CD4-positive, alpha-beta T cell (primary cell): Measurements from ENCODE around the gene RYR2. TPM values are rescaled to one million over a fixed set of nuclear protein-coding genes. Genes with fewer than 3 reads are reported as not detected.

Experiments
- ATAC-seq: fragments of 200-7000 bp; cut with Tn5 transposase; one replicate; pipeline ENCODE4 v1.10.0; 2022; ENCODE audit warnings: mild to moderate bottlenecking; ENCODE audit not compliant: poor library complexity
- CTCF ChIA-PET: fragments of 350-600 bp; sonication (Branson Sonifier 250); formaldehyde crosslinking; loops from one replicate; lab custom pipeline; 2021; ENCODE audit warnings: antibody characterized with exemption, inconsistent platforms; lab: Charles Lee
- POLR2A ChIA-PET: fragments of 350-600 bp; sonication (Branson Sonifier 250); formaldehyde crosslinking; loops from one replicate; lab custom pipeline; 2021; ENCODE audit warnings: antibody characterized with exemption, inconsistent platforms; lab: Charles Lee
- DNase-seq, 14 experiments: peaks; one replicate each; pipeline ENCODE4 v3.0.0-alpha.2; 2013 to 2020; ENCODE audit warnings: mixed read lengths in 2 of 14
- H3K27ac ChIP-seq, 2 donors: one replicate each; pipeline versions ENCODE4 v1.5.1 to v1.7.0; 2013; ENCODE audit warnings: low read length in 2 of 2, low read depth in 1 of 2, mild to moderate bottlenecking in 1 of 2
- H3K27me3 ChIP-seq, 2 experiments: 1 replicate in 1 of 2; 2 replicates in 1 of 2; pipeline versions ENCODE4 v1.6.1 to v1.7.0; 2013; ENCODE audit warnings: low read length in 2 of 2, control low read depth in 1 of 2, mild to moderate bottlenecking in 1 of 2, moderate library complexity in 1 of 2; ENCODE audit not compliant: insufficient read depth in 2 of 2, control insufficient read depth in 1 of 2
- H3K36me3 ChIP-seq: one replicate; pipeline ENCODE4 v1.6.1; 2013; ENCODE audit warnings: low read length, control low read depth; ENCODE audit not compliant: insufficient read depth
- H3K4me1 ChIP-seq: one replicate; pipeline ENCODE4 v1.6.1; 2013; ENCODE audit warnings: low read length, control low read depth; ENCODE audit not compliant: insufficient read depth
- H3K4me3 ChIP-seq: one replicate; pipeline ENCODE4 v1.5.1; 2013; ENCODE audit warnings: mild to moderate bottlenecking, low read length, moderate library complexity
- H3K9me3 ChIP-seq, 2 experiments: 1 replicate in 1 of 2; 2 replicates in 1 of 2; pipeline versions ENCODE4 v1.6.1 to v1.7.0; 2013; ENCODE audit warnings: low read length in 2 of 2, mild to moderate bottlenecking in 2 of 2, control low read depth in 1 of 2, moderate library complexity in 1 of 2; ENCODE audit not compliant: control insufficient read depth in 1 of 2, insufficient read depth in 1 of 2
- H3K27ac Mint-ChIP-seq: one replicate; pipeline ENCODE4 v1.8.0; 2020; ENCODE audit warnings: mixed read lengths
- H3K27me3 Mint-ChIP-seq: one replicate; pipeline ENCODE4 v1.8.0; 2021; ENCODE audit warnings: mixed read lengths
- H3K36me3 Mint-ChIP-seq: one replicate; pipeline ENCODE4 v1.8.0; 2021; ENCODE audit warnings: low read depth, mixed read lengths
- H3K4me1 Mint-ChIP-seq: one replicate; pipeline ENCODE4 v1.8.0; 2021; ENCODE audit warnings: low read depth, mixed read lengths
- H3K4me3 Mint-ChIP-seq: one replicate; pipeline ENCODE4 v1.8.0; 2020; ENCODE audit warnings: mild to moderate bottlenecking, mixed read lengths
- H3K9me3 Mint-ChIP-seq: one replicate; pipeline ENCODE4 v1.8.0; 2020; ENCODE audit warnings: mixed read lengths
- intact Hi-C, 2 experiments: fragments of 100-400 bp; cut with DNase I in 1 of 2; cut with micrococcal nuclease in 1 of 2; formaldehyde crosslinking; loops; one replicate each; pipeline versions ENCODE4 v1.15.1 to v1.9.0; 2023 to 2025; cut with DNase I, micrococcal nuclease
- total RNA-seq, 174 experiments: library from RNA in 2 of 174; stranded (reverse) in 2 of 174; gene quantifications; one replicate each; pipeline ENCODE4 v1.2.3 and lab custom pipeline; 2021 to 2026
- TF ChIP-seq, protein P1 (sequence below): fragments of 200-600 bp; IDR thresholded peaks from one replicate; pipeline ENCODE4 v1.8.0; 2022; ENCODE audit warnings: antibody characterized with exemption, mild to moderate bottlenecking

Gene RYR2
- total RNA-seq, 2 experiments from 2014 or later, result not detected

DNA sequence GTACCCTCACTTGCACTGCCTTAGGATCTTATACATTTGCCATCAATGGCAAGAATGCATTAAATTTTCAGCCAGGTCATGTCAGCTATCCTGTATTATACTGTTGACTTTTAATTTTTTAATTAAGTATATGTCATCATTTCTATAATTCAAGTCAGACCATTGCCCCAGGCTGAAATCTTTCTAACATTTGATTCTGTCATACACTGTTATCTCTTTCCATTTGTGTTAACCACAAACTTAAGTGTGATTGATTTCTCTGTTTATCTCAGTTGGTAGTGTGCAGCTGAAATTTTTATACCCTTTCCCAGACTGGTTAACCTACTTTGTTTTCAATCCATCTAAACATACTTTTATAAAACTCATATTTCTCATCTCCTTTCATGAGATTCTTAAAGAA lies 695.5 kb downstream of the RYR2 start:
- H3K36me3 ChIP-seq, result no peaks in the 10 kb centered on the region
- Mint-ChIP-seq H3K4me3 (no peak overlapping the region), H3K36me3 (no peaks in the 10 kb centered on the region), H3K9me3 (no peaks in the 10 kb centered on the region), H3K4me1 (peaks cover 4% of the 10 kb centered on the region), H3K27ac (no peak overlapping the region), H3K27me3 (no peaks in the 10 kb centered on the region)
- H3K27ac ChIP-seq, result no peak overlapping the region
- TF ChIP-seq, protein P1, sequence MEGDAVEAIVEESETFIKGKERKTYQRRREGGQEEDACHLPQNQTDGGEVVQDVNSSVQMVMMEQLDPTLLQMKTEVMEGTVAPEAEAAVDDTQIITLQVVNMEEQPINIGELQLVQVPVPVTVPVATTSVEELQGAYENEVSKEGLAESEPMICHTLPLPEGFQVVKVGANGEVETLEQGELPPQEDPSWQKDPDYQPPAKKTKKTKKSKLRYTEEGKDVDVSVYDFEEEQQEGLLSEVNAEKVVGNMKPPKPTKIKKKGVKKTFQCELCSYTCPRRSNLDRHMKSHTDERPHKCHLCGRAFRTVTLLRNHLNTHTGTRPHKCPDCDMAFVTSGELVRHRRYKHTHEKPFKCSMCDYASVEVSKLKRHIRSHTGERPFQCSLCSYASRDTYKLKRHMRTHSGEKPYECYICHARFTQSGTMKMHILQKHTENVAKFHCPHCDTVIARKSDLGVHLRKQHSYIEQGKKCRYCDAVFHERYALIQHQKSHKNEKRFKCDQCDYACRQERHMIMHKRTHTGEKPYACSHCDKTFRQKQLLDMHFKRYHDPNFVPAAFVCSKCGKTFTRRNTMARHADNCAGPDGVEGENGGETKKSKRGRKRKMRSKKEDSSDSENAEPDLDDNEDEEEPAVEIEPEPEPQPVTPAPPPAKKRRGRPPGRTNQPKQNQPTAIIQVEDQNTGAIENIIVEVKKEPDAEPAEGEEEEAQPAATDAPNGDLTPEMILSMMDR, result no peak
- no peaks in the 10 kb centered on the region for H3K9me3 ChIP-seq
- peak in 1 of 14 experiments; percentile 9 for DNase-seq
- H3K4me1 ChIP-seq, result no peaks in the 10 kb centered on the region
- no peak for ATAC-seq
- H3K4me3 ChIP-seq, result no peak overlapping the region
- no peaks in the 10 kb centered on the region for H3K27me3 ChIP-seq
- CTCF ChIA-PET, result no interaction called here
- intact Hi-C loops, result no loop called here
- POLR2A ChIA-PET, result no interaction called here

DNA sequence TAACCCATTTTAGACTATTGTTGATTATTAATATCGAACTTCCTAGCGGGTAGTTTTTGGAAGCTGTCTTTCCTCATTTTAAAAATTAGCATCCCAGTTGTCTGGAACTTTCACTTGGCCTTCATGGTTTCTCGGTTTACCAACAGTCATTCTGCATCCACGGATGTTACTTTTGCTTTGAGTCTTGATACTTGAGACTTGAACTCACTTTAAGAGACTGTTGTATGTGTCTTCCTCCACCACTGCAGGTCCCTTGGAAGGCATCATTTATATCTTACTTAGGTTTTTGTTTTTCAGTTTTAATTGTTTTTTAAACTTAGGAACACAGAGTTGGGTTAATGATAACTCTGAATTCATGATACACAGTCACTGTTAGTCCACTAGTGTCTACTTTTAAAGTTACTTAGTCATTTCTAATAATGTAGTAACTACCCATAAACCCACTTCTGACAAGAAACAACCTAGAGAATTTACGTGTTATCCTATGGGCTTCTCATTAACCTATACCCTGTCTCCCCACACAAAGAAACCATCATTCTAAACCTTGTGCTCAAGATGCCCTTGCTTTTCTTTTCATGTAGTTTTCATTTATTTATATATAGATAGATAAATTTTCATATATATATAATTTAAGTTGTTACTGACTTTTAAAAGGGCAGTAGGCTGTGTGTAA lies 696.1 kb downstream of the RYR2 start:
- Mint-ChIP-seq H3K4me1 (peaks cover 4% of the 10 kb centered on the region), H3K36me3 (no peaks in the 10 kb centered on the region), H3K9me3 (no peaks in the 10 kb centered on the region), H3K4me3 (no peak overlapping the region), H3K27me3 (no peaks in the 10 kb centered on the region), H3K27ac (no peak overlapping the region)
- ChIA-PET CTCF (no interaction called here), POLR2A (no interaction called here)
- H3K27ac ChIP-seq, result no peak overlapping the region
- H3K9me3 ChIP-seq, result no peaks in the 10 kb centered on the region
- no peaks in the 10 kb centered on the region for H3K27me3 ChIP-seq
- H3K36me3 ChIP-seq, result no peaks in the 10 kb centered on the region
- DNase-seq (no peak), ATAC-seq (no peak)
- TF ChIP-seq, protein P1, result no peak
- intact Hi-C loops, result no loop called here
- H3K4me1 ChIP-seq, result no peaks in the 10 kb centered on the region
- no peak overlapping the region for H3K4me3 ChIP-seq

DNA sequence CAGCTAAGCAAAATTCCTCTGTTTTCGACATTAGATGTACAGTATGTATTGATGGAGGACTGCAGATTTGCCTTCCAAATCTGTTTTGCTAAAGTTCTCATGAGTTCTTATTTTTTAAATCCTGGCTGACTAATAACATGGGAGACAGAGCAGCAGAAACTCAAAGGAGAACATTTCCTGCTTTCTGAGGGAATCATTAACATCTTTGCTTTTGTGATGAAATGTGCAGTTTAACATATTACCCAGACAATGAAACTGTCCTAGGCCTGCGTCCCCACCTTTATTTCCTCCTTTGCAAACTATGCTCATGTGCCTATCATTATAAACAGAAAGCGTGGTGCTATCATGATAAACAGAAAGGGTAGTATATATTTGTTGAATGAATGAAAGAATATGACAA lies 698.9 kb downstream of the RYR2 start:
- no peaks in the 10 kb centered on the region for H3K9me3 Mint-ChIP-seq
- H3K36me3 Mint-ChIP-seq, result no peaks in the 10 kb centered on the region
- no peaks in the 10 kb centered on the region for H3K27me3 Mint-ChIP-seq
- no peak overlapping the region for H3K4me3 ChIP-seq
- CTCF ChIA-PET, result no interaction called here
- H3K4me3 Mint-ChIP-seq, result no peak overlapping the region
- H3K27me3 ChIP-seq, result no peaks in the 10 kb centered on the region
- POLR2A ChIA-PET, result no interaction called here
- H3K9me3 ChIP-seq, result no peaks in the 10 kb centered on the region
- no peak overlapping the region for H3K27ac ChIP-seq
- DNase-seq, result no peak
- no peaks in the 10 kb centered on the region for H3K36me3 ChIP-seq
- intact Hi-C loops, result no loop called here
- no peaks in the 10 kb centered on the region for H3K4me1 ChIP-seq
- TF ChIP-seq, protein P1, result no peak
- no peak for ATAC-seq
- peaks cover 4% of the 10 kb centered on the region for H3K4me1 Mint-ChIP-seq
- no peak overlapping the region for H3K27ac Mint-ChIP-seq
